T-cell (primary cell): ENCODE measurements around the gene C14orf119. TPM values are rescaled to one million over a fixed set of nuclear protein-coding genes. Genes with fewer than 3 reads are reported as not detected.

Experiments
- ATAC-seq, 4 experiments: fragments of 200-7000 bp in 3 of 4; fragments of 150-1000 bp in 1 of 4; cut with Tn5 transposase; replicated peaks in 1 of 4; 1 replicate in 3 of 4; 2 replicates in 1 of 4; pipeline ENCODE4 v1.10.0; 2021; ENCODE audit warnings: moderate library complexity in 3 of 4, mild to moderate bottlenecking in 2 of 4, moderate number of reproducible peaks in 1 of 4
- CTCF ChIA-PET, 2 donors: fragments of 300-600 bp; sonication (Branson Sonifier 250); formaldehyde crosslinking; loops; one replicate each; lab custom pipeline; 2022; ENCODE audit warnings: antibody characterized with exemption in 2 of 2; lab: Charles Lee
- POLR2A ChIA-PET, 2 donors: fragments of 300-600 bp; sonication (Branson Sonifier 250); formaldehyde crosslinking; loops; one replicate each; lab custom pipeline; 2022; ENCODE audit warnings: antibody characterized with exemption in 2 of 2; lab: Charles Lee
- DNase-seq, 35 experiments: peaks; one replicate each; pipeline versions ENCODE4 v3.0.0 to v3.0.0-alpha.2; 2013 to 2023
- H3K27ac ChIP-seq: one replicate; pipeline ENCODE4 v1.5.1; 2013; ENCODE audit warnings: low read length
- H3K27me3 ChIP-seq, 2 experiments: replicated peaks in 1 of 2; 1 replicate in 1 of 2; 2 replicates in 1 of 2; pipeline versions ENCODE4 v1.6.1 to v1.7.0; 2013; ENCODE audit warnings: low read length in 1 of 2, mixed read lengths in 1 of 2; ENCODE audit not compliant: control insufficient read depth in 2 of 2, insufficient read depth in 2 of 2; ENCODE audit errors: extremely low read depth in 1 of 2
- H3K36me3 ChIP-seq, 2 donors: 1 replicate in 1 of 2; 2 replicates in 1 of 2; pipeline versions ENCODE4 v1.6.1 to v1.7.0; 2013; ENCODE audit warnings: low read length in 1 of 2; ENCODE audit not compliant: control insufficient read depth in 2 of 2, insufficient read depth in 1 of 2; ENCODE audit errors: extremely low read depth in 1 of 2
- H3K4me1 ChIP-seq, 2 experiments: 1 replicate in 1 of 2; 2 replicates in 1 of 2; pipeline versions ENCODE4 v1.6.1 to v1.7.0; 2013; ENCODE audit warnings: low read length in 2 of 2, mixed read lengths in 1 of 2; ENCODE audit not compliant: insufficient read depth in 2 of 2, control insufficient read depth in 1 of 2; ENCODE audit errors: extremely low read depth in 1 of 2
- H3K4me3 ChIP-seq, 2 donors: 1 replicate in 1 of 2; 2 replicates in 1 of 2; pipeline versions ENCODE4 v1.5.1 to v1.7.0; 2013; ENCODE audit warnings: mild to moderate bottlenecking in 2 of 2, low read length in 1 of 2, moderate library complexity in 1 of 2; ENCODE audit not compliant: control insufficient read depth in 1 of 2; ENCODE audit errors: extremely low read depth in 1 of 2
- H3K9me3 ChIP-seq: 2 replicates; pipeline ENCODE4 v1.7.0; 2013
- H3K27ac Mint-ChIP-seq, 2 donors: one replicate each; pipeline ENCODE4 v1.8.0; 2020 to 2021; ENCODE audit warnings: mild to moderate bottlenecking in 2 of 2, mixed read lengths in 2 of 2
- H3K27me3 Mint-ChIP-seq, 2 donors: one replicate each; pipeline ENCODE4 v1.8.0; 2021 to 2022; ENCODE audit warnings: mixed read lengths in 2 of 2
- H3K36me3 Mint-ChIP-seq: one replicate; pipeline ENCODE4 v1.8.0; 2021; ENCODE audit warnings: mixed read lengths
- H3K4me1 Mint-ChIP-seq, 3 donors: one replicate each; pipeline ENCODE4 v1.8.0; 2020 to 2022; ENCODE audit warnings: mixed read lengths in 3 of 3, mild to moderate bottlenecking in 1 of 3
- H3K4me3 Mint-ChIP-seq, 3 donors: one replicate each; pipeline ENCODE4 v1.8.0; 2020 to 2022; ENCODE audit warnings: mild to moderate bottlenecking in 3 of 3, mixed read lengths in 3 of 3, moderate library complexity in 3 of 3
- H3K9me3 Mint-ChIP-seq, 3 donors: one replicate each; pipeline ENCODE4 v1.8.0; 2020 to 2022; ENCODE audit warnings: mixed read lengths in 3 of 3
- WGBS: methylation state at CpG from one replicate; pipeline ENCODE4 v1.1.5; 2013; ENCODE audit warnings: missing lambda C conversion rate; ENCODE audit not compliant: insufficient coverage; 5-methylcytosine and 5-hydroxymethylcytosine counted together
- total RNA-seq, 35 experiments: library from RNA in 6 of 35; stranded (reverse) in 6 of 35; fragments of 120-200 nt in 1 of 35; gene quantifications; one replicate each; pipeline versions ENCODE4 v1.2.1 to v1.2.4 and lab custom pipeline; 2013 to 2026

The C14orf119 gene, protein sequence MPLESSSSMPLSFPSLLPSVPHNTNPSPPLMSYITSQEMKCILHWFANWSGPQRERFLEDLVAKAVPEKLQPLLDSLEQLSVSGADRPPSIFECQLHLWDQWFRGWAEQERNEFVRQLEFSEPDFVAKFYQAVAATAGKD
- total RNA-seq (10 to 100 TPM in 4 of 5 donors, 1 to 10 TPM in 1; 9.5 to 47.7 (median 43.6) TPM), total RNA-seq (lab: John Stamatoyannopoulos, UW) (13.7 to 71.7 (median 37.4) reads per million in 29 experiments)
- total RNA-seq (2013) = 46.6 TPM

DNA sequence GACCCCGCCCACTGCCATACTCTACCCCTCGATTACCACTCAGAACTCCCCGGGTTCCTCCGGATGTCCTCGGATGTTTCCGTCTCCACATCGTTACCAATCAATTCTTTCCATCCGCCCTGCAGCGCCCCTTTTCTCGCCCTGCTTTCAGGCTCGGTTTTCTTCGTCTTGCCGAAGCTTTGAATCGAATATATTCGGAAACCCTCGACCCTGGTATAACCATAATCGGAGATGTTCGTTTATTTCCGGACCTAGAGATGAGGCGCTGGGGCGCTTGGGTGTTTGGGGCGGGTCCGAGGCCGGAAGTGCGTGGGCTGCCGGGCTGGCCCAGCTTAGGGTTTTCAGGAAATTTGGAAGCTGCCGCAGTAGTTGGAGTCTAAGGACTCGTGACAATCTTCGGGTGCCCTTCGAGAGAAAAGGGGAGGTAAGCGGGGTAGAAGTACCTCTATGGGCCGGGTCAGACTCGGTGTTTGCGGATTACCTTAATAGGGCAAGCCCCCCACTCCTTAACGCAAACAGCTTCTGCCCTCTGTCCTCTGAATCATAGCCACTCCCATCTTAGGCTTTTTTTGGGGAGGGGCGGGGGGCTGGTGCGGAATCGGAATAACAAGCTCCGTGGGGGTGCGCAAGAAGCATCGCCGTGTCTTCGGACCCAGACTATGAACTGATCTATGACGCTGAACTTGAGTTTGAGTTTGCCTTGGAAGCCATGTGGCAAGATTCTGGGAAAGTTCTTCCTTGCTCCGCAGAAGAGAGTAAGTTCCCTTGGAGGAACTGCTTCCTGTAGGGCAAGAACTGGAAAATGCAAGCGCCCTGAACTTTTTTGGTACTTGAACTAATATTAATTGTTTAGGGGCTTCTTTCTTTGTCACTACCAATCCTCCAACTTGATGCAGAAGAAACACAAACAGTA lies at the start of gene C14orf119:
TSS of gene C14orf119 (plus strand) at position 310 of the 913 bp plus-strand sequence. CDS start 2,154 bp downstream, outside the sequence.
- Histone ChIP-seq H3K4me1 (peaks cover 18 to 23% of the 10 kb centered on the region in 2 experiments), H3K9me3 (no peaks in the 10 kb centered on the region), H3K27ac (peak within 1 kb of the TSS; percentile 94), H3K4me3 (peak within 1 kb of the TSS; percentile 77 to 91), H3K27me3 (no peaks in the 10 kb centered on the region), H3K36me3 (peaks cover 3 to 46% of the 10 kb centered on the region in 2 donors)
- Mint-ChIP-seq H3K9me3 (no peaks in the 10 kb centered on the region), H3K4me3 (no peak within 1 kb of the TSS), H3K27me3 (no peaks in the 10 kb centered on the region), H3K4me1 (peaks cover 26 to 55% (median 32%) of the 10 kb centered on the region in 3 donors), H3K27ac (no peak within 1 kb of the TSS), H3K36me3 (peaks cover 36% of the 10 kb centered on the region)
- POLR2A ChIA-PET = interaction anchor here (0.5 to 2.1 kb wide), 21 partner anchors 15 to 1823 kb away, joined by 3 to 14 read pairs (median 3); partner anchors contain the start of genes EMC9 (in 1 of the 2), PABPN1 (in 1 of the 2) and PSMB5 (in 1 of the 2)
- CTCF ChIA-PET = interaction anchor here (0.6 to 2.8 kb wide), 28 partner anchors 11 to 533 kb away, joined by 3 to 46 read pairs (median 4); partner anchors contain the start of genes DAD1 (in 1 of the 2), LRP10 (in 1 of the 2), PABPN1 (in 1 of the 2) and PRMT5 (in 1 of the 2)
- under 1% methylated on average over 35 of the region's 46 CpGs for WGBS
- ATAC-seq = peak; percentile 87 to 89 (median 88)
- DNase-seq = peak in 34 of 35 experiments; percentile 98 to 100 (median 99)

- Histone ChIP-seq H3K4me3 (no peak overlapping the region), H3K27ac (no peak overlapping the region), H3K9me3 (no peaks in the 10 kb centered on the region), H3K27me3 (peaks cover 0 to 5% of the 10 kb centered on the region in 2 experiments), H3K4me1 (no peaks in the 10 kb centered on the region), H3K36me3 (no peaks in the 10 kb centered on the region)
- H3K4me1 Mint-ChIP-seq = no peaks in the 10 kb centered on the region
- ATAC-seq = no peak
- 75% methylated on average over 3 of the region's 6 CpGs for WGBS
- H3K27me3 Mint-ChIP-seq = peaks cover 0 to 3% of the 10 kb centered on the region in 2 donors
- ChIA-PET CTCF (no interaction called here), POLR2A (no interaction called here)
- no peak for DNase-seq
- H3K9me3 Mint-ChIP-seq = no peaks in the 10 kb centered on the region
- H3K4me3 Mint-ChIP-seq = no peak overlapping the region
- no peak overlapping the region for H3K27ac Mint-ChIP-seq
- H3K36me3 Mint-ChIP-seq = no peaks in the 10 kb centered on the region
These were observed 48.2 kb upstream of the C14orf119 start for GRCh38 chr14:23047034-23047634.

- Mint-ChIP-seq H3K27ac (no peak overlapping the region), H3K4me3 (no peak overlapping the region), H3K4me1 (no peaks in the 10 kb centered on the region), H3K36me3 (no peaks in the 10 kb centered on the region), H3K27me3 (peaks cover 0 to 3% of the 10 kb centered on the region in 2 donors), H3K9me3 (no peaks in the 10 kb centered on the region)
- Histone ChIP-seq H3K36me3 (no peaks in the 10 kb centered on the region), H3K4me1 (no peaks in the 10 kb centered on the region), H3K4me3 (no peak overlapping the region), H3K27ac (no peak overlapping the region), H3K9me3 (no peaks in the 10 kb centered on the region), H3K27me3 (peaks cover 0 to 5% of the 10 kb centered on the region in 2 experiments)
- CTCF ChIA-PET = no interaction called here
- no peak for ATAC-seq
- POLR2A ChIA-PET = no interaction called here
- DNase-seq = no peak
- WGBS = 85% methylated on average over 69 of the region's 85 CpGs
These were observed 47.3 kb upstream of the C14orf119 start for GRCh38 chr14:23047751-23048693.

GRCh38 chr14:23049011-23049410 lies 46.3 kb upstream of the C14orf119 start:
- POLR2A ChIA-PET = no interaction called here
- H3K4me3 Mint-ChIP-seq = no peak overlapping the region
- no peak overlapping the region for H3K27ac ChIP-seq

GRCh38 chr14:23051141-23052057 lies 43.9 kb upstream of the C14orf119 start:
- H3K4me1 Mint-ChIP-seq = peaks cover 4 to 7% (median 5%) of the 10 kb centered on the region in 3 donors
- DNase-seq (no peak), ATAC-seq (no peak)
- H3K27me3 Mint-ChIP-seq = peaks cover 0 to 3% of the 10 kb centered on the region in 2 donors
- Histone ChIP-seq H3K27ac (no peak overlapping the region), H3K4me1 (peaks cover under 1 to 5% of the 10 kb centered on the region in 2 experiments), H3K4me3 (no peak overlapping the region), H3K27me3 (no peaks in the 10 kb centered on the region), H3K36me3 (no peaks in the 10 kb centered on the region), H3K9me3 (no peaks in the 10 kb centered on the region)
- no CpG with 5 or more reads among the region's 5 CpGs for WGBS
- H3K36me3 Mint-ChIP-seq = no peaks in the 10 kb centered on the region
- H3K27ac Mint-ChIP-seq = no peak overlapping the region
- POLR2A ChIA-PET = no interaction called here
- no peaks in the 10 kb centered on the region for H3K9me3 Mint-ChIP-seq
- CTCF ChIA-PET = interaction anchor here in 1 of 2 donors (0.5 to 1.2 kb wide), 4 partner anchors 10 to 120 kb away, joined by 3 to 4 read pairs (median 3); no protein-coding TSS in a partner anchor
- no peak overlapping the region for H3K4me3 Mint-ChIP-seq

More at GRCh38 chr14:23049011-23049410, 46.3 kb upstream of the C14orf119 start:
- Mint-ChIP-seq H3K27ac (no peak overlapping the region), H3K4me1 (no peaks in the 10 kb centered on the region), H3K9me3 (no peaks in the 10 kb centered on the region), H3K36me3 (no peaks in the 10 kb centered on the region), H3K27me3 (peaks cover 0 to 3% of the 10 kb centered on the region in 2 donors)
- Histone ChIP-seq H3K9me3 (no peaks in the 10 kb centered on the region), H3K4me3 (no peak overlapping the region), H3K36me3 (no peaks in the 10 kb centered on the region), H3K27me3 (peaks cover 0 to 5% of the 10 kb centered on the region in 2 experiments), H3K4me1 (no peaks in the 10 kb centered on the region)
- CTCF ChIA-PET = interaction anchor here in 1 of 2 donors (1.1 kb wide), 1 partner anchor 25 kb away, joined by 5 read pairs; no protein-coding TSS in a partner anchor
- WGBS = 96% methylated on average over 7 of the region's 9 CpGs
- DNase-seq (no peak), ATAC-seq (no peak)
